ENCODE data around the gene TNKS1BP1. TPM values are rescaled to one million over a fixed set of nuclear protein-coding genes. Genes with fewer than 3 reads are reported as not detected.

Gene TNKS1BP1
- total and polyA plus RNA-seq, 4 donors, result 28.3 to 67.1 (median 47.0) TPM

- no peak overlapping the region for H3K27ac ChIP-seq (ENCODE audit: low read depth in 1 of 2, low read length in 2 of 2)
- no peak overlapping the region for H3K9ac ChIP-seq (ENCODE audit: low read depth in 1 of 2, low read length in 2 of 2)
- no peaks in the 10 kb centered on the region for H3K27me3 ChIP-seq (ENCODE audit: control insufficient read depth in 4 of 4, insufficient read depth in 4 of 4, low read length in 3 of 4)
- peaks cover 2 to 18% (median 13%) of the 10 kb centered on the region in 4 donors for H3K4me1 ChIP-seq (ENCODE audit: control insufficient read depth in 4 of 4, insufficient read depth in 4 of 4, low read length in 3 of 4)
- no peaks in the 10 kb centered on the region for H3K9me3 ChIP-seq (ENCODE audit: control insufficient read depth in 4 of 4, low read length in 3 of 4)
- TF ChIP-seq, protein P1, sequence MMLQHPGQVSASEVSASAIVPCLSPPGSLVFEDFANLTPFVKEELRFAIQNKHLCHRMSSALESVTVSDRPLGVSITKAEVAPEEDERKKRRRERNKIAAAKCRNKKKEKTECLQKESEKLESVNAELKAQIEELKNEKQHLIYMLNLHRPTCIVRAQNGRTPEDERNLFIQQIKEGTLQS (IDR thresholded peaks at IDR 0.05), result no peak
- TF ChIP-seq JUND (IDR thresholded peaks at IDR 0.05), result no peak
- WGBS, result 95% methylated on average over 14 of the region's 14 CpGs
- peaks cover 6 to 62% (median 39%) of the 10 kb centered on the region in 4 donors for H3K36me3 ChIP-seq (ENCODE audit: control insufficient read depth in 4 of 4, insufficient read depth in 3 of 4, low read depth in 1 of 4, low read length in 3 of 4)
- no peak overlapping the region for H3K4me3 ChIP-seq (ENCODE audit: low read depth in 1 of 3, low read length in 3 of 3)
- DNase-seq (ENCODE audit: low spot score), result no peak
Observed at GRCh38 chr11:57331720-57332119, 7.0 kb upstream of the TNKS1BP1 start.

DNA sequence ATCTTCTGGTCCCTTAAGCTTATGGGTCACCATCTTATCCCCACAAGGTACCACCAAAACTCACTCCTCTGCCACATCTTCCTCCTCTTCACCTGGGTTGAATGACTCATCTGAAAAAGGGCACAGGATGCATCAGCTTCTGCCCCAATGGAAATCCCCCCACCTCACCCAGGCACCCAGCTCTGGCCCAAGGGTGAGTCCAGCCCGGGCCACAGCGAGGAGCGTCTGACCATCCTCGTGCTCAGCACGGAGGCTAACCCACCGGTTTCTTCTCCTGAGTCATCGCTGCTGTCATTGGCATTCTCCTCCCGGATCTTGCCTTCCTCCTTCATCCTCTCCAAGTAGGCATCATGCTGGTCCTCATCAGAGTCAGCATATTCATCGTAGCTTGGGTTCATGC is 5.3 kb upstream of the TNKS1BP1 start:
- Histone ChIP-seq H3K27me3 (ENCODE audit: control insufficient read depth in 4 of 4, insufficient read depth in 4 of 4, low read length in 3 of 4) (no peaks in the 10 kb centered on the region), H3K27ac (ENCODE audit: low read depth in 1 of 2, low read length in 2 of 2) (no peak overlapping the region), H3K36me3 (ENCODE audit: control insufficient read depth in 4 of 4, insufficient read depth in 3 of 4, low read depth in 1 of 4, low read length in 3 of 4) (peaks cover 6 to 64% (median 39%) of the 10 kb centered on the region in 4 donors), H3K4me3 (ENCODE audit: low read depth in 1 of 3, low read length in 3 of 3) (no peak overlapping the region), H3K9ac (ENCODE audit: low read depth in 1 of 2, low read length in 2 of 2) (no peak overlapping the region), H3K9me3 (ENCODE audit: control insufficient read depth in 4 of 4, low read length in 3 of 4) (no peaks in the 10 kb centered on the region), H3K4me1 (ENCODE audit: control insufficient read depth in 4 of 4, insufficient read depth in 4 of 4, low read length in 3 of 4) (peaks cover 2 to 22% (median 18%) of the 10 kb centered on the region in 4 donors)
- TF ChIP-seq JUND (IDR thresholded peaks at IDR 0.05) (no peak), YY1 (IDR thresholded peaks at IDR 0.05) (no peak), HNF4G (IDR thresholded peaks at IDR 0.05) (no peak), NR2F2 (IDR thresholded peaks at IDR 0.05) (no peak), GABPA (IDR thresholded peaks at IDR 0.05 in 1 of 2, conservative IDR thresholded peaks at IDR 0.05 in 1 of 2) (no peak), FOXA1 (IDR thresholded peaks at IDR 0.05) (no peak), EGR1 (IDR thresholded peaks at IDR 0.05; ENCODE audit: low read depth in 2 of 2) (no peak), SP1 (IDR thresholded peaks at IDR 0.05) (no peak), FOXA2 (IDR thresholded peaks at IDR 0.05) (no peak), RAD21 (IDR thresholded peaks at IDR 0.05) (no peak), RXRA (IDR thresholded peaks at IDR 0.05) (no peak), TAF1 (conservative IDR thresholded peaks at IDR 0.05) (no peak), HNF4A (conservative IDR thresholded peaks at IDR 0.05) (no peak)
- TF ChIP-seq, protein P1 (IDR thresholded peaks at IDR 0.05), result no peak
- TF ChIP-seq, protein P2, sequence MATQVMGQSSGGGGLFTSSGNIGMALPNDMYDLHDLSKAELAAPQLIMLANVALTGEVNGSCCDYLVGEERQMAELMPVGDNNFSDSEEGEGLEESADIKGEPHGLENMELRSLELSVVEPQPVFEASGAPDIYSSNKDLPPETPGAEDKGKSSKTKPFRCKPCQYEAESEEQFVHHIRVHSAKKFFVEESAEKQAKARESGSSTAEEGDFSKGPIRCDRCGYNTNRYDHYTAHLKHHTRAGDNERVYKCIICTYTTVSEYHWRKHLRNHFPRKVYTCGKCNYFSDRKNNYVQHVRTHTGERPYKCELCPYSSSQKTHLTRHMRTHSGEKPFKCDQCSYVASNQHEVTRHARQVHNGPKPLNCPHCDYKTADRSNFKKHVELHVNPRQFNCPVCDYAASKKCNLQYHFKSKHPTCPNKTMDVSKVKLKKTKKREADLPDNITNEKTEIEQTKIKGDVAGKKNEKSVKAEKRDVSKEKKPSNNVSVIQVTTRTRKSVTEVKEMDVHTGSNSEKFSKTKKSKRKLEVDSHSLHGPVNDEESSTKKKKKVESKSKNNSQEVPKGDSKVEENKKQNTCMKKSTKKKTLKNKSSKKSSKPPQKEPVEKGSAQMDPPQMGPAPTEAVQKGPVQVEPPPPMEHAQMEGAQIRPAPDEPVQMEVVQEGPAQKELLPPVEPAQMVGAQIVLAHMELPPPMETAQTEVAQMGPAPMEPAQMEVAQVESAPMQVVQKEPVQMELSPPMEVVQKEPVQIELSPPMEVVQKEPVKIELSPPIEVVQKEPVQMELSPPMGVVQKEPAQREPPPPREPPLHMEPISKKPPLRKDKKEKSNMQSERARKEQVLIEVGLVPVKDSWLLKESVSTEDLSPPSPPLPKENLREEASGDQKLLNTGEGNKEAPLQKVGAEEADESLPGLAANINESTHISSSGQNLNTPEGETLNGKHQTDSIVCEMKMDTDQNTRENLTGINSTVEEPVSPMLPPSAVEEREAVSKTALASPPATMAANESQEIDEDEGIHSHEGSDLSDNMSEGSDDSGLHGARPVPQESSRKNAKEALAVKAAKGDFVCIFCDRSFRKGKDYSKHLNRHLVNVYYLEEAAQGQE (IDR thresholded peaks at IDR 0.05), result no peak
- TF ChIP-seq, protein P3, sequence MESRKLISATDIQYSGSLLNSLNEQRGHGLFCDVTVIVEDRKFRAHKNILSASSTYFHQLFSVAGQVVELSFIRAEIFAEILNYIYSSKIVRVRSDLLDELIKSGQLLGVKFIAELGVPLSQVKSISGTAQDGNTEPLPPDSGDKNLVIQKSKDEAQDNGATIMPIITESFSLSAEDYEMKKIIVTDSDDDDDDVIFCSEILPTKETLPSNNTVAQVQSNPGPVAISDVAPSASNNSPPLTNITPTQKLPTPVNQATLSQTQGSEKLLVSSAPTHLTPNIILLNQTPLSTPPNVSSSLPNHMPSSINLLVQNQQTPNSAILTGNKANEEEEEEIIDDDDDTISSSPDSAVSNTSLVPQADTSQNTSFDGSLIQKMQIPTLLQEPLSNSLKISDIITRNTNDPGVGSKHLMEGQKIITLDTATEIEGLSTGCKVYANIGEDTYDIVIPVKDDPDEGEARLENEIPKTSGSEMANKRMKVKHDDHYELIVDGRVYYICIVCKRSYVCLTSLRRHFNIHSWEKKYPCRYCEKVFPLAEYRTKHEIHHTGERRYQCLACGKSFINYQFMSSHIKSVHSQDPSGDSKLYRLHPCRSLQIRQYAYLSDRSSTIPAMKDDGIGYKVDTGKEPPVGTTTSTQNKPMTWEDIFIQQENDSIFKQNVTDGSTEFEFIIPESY (IDR thresholded peaks at IDR 0.05), result no peak
- TF ChIP-seq, protein P4, sequence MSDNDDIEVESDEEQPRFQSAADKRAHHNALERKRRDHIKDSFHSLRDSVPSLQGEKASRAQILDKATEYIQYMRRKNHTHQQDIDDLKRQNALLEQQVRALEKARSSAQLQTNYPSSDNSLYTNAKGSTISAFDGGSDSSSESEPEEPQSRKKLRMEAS (IDR thresholded peaks at IDR 0.05), result no peak
- TF ChIP-seq, protein P5, sequence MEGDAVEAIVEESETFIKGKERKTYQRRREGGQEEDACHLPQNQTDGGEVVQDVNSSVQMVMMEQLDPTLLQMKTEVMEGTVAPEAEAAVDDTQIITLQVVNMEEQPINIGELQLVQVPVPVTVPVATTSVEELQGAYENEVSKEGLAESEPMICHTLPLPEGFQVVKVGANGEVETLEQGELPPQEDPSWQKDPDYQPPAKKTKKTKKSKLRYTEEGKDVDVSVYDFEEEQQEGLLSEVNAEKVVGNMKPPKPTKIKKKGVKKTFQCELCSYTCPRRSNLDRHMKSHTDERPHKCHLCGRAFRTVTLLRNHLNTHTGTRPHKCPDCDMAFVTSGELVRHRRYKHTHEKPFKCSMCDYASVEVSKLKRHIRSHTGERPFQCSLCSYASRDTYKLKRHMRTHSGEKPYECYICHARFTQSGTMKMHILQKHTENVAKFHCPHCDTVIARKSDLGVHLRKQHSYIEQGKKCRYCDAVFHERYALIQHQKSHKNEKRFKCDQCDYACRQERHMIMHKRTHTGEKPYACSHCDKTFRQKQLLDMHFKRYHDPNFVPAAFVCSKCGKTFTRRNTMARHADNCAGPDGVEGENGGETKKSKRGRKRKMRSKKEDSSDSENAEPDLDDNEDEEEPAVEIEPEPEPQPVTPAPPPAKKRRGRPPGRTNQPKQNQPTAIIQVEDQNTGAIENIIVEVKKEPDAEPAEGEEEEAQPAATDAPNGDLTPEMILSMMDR (IDR thresholded peaks at IDR 0.05; ENCODE audit: low read depth, low read length, missing input control), result no peak
- WGBS, result 94% methylated on average over 9 of the region's 9 CpGs
- no peak for DNase-seq (ENCODE audit: low spot score)

Data from liver (tissue), 9 donors.